ENCODE measurements around the gene IL36B. TPM values are rescaled to one million over a fixed set of nuclear protein-coding genes. Genes with fewer than 3 reads are reported as not detected.

IL36B gene
- total and polyA plus RNA-seq, 5 donors from 2014 or later = not detected

- H3K36me3 ChIP-seq (ENCODE audit: control insufficient read depth, insufficient read depth, low read length) = no peaks in the 10 kb centered on the region
- no peaks in the 10 kb centered on the region for H3K27me3 ChIP-seq (ENCODE audit: control insufficient read depth, insufficient read depth, low read length)
- peaks cover 0 to 16% (median 2%) of the 10 kb centered on the region in 7 donors for H3K9me3 Mint-ChIP-seq
- DNase-seq (no peak), ATAC-seq (ENCODE audit: low read depth in 2 of 2) (no peak)
- no peaks in the 10 kb centered on the region for H3K4me1 ChIP-seq (ENCODE audit: control insufficient read depth, insufficient read depth, low read length, poor library complexity, severe bottlenecking)
- H3K4me1 Mint-ChIP-seq = peaks cover 0 to 4% (median 0%) of the 10 kb centered on the region in 4 donors
- no peak within 1 kb of the TSS for H3K4me3 ChIP-seq (ENCODE audit: low read depth, low read length)
- no peak within 1 kb of the TSS for H3K27ac Mint-ChIP-seq
- H3K4me3 Mint-ChIP-seq = no peak within 1 kb of the TSS
- peaks cover 3% of the 10 kb centered on the region for H3K36me3 Mint-ChIP-seq
- peaks cover 5% of the 10 kb centered on the region for H3K27me3 Mint-ChIP-seq
- H3K9me3 ChIP-seq (ENCODE audit: control insufficient read depth in 2 of 2, low read length in 2 of 2) = peaks cover 0 to 5% of the 10 kb centered on the region in 2 experiments
- no peak within 1 kb of the TSS for H3K27ac ChIP-seq (ENCODE audit: insufficient read depth, low read length, poor library complexity, severe bottlenecking)
Measured at GRCh38 chr2:113058998-113059960, 6.6 kb upstream of the IL36B start, which contains the start of gene IL36RN. IL36RN (plus strand) TSS chr2:113059198; CDS start chr2:113059439, 241 bp downstream.

- H3K27ac ChIP-seq (ENCODE audit: insufficient read depth, low read length, poor library complexity, severe bottlenecking) = no peak overlapping the region
- no peaks in the 10 kb centered on the region for H3K27me3 ChIP-seq (ENCODE audit: control insufficient read depth, insufficient read depth, low read length)
- H3K4me3 ChIP-seq (ENCODE audit: low read depth, low read length) = no peak overlapping the region
- peaks cover 3% of the 10 kb centered on the region for H3K36me3 Mint-ChIP-seq
- no peak for ATAC-seq (ENCODE audit: low read depth in 2 of 2)
- peaks cover 0 to 4% (median 0%) of the 10 kb centered on the region in 4 donors for H3K4me1 Mint-ChIP-seq
- H3K27ac Mint-ChIP-seq = no peak overlapping the region
- peaks cover 5% of the 10 kb centered on the region for H3K27me3 Mint-ChIP-seq
- DNase-seq = no peak
- peaks cover 4 to 5% of the 10 kb centered on the region in 2 experiments for H3K9me3 ChIP-seq (ENCODE audit: control insufficient read depth in 2 of 2, low read length in 2 of 2)
- H3K9me3 Mint-ChIP-seq = peaks cover 0 to 22% (median 2%) of the 10 kb centered on the region in 7 donors
- H3K4me3 Mint-ChIP-seq = no peak overlapping the region
- H3K4me1 ChIP-seq (ENCODE audit: control insufficient read depth, insufficient read depth, low read length, poor library complexity, severe bottlenecking) = no peaks in the 10 kb centered on the region
- no peaks in the 10 kb centered on the region for H3K36me3 ChIP-seq (ENCODE audit: control insufficient read depth, insufficient read depth, low read length)
Measured at GRCh38 chr2:113058411-113058994, 5.8 kb upstream of the IL36B start.

- no peak for ATAC-seq (ENCODE audit: low read depth in 2 of 2)
- H3K36me3 Mint-ChIP-seq = peaks cover 3% of the 10 kb centered on the region
- no peak overlapping the region for H3K27ac ChIP-seq (ENCODE audit: insufficient read depth, low read length, poor library complexity, severe bottlenecking)
- H3K4me1 Mint-ChIP-seq = peaks cover 0 to 4% (median 0%) of the 10 kb centered on the region in 4 donors
- H3K4me3 Mint-ChIP-seq = no peak overlapping the region
- H3K27me3 Mint-ChIP-seq = peaks cover 9% of the 10 kb centered on the region
- no peaks in the 10 kb centered on the region for H3K4me1 ChIP-seq (ENCODE audit: control insufficient read depth, insufficient read depth, low read length, poor library complexity, severe bottlenecking)
- H3K36me3 ChIP-seq (ENCODE audit: control insufficient read depth, insufficient read depth, low read length) = no peaks in the 10 kb centered on the region
- H3K27ac Mint-ChIP-seq = no peak overlapping the region
- H3K4me3 ChIP-seq (ENCODE audit: low read depth, low read length) = no peak overlapping the region
- peaks cover 4 to 5% of the 10 kb centered on the region in 2 experiments for H3K9me3 ChIP-seq (ENCODE audit: control insufficient read depth in 2 of 2, low read length in 2 of 2)
- no peaks in the 10 kb centered on the region for H3K27me3 ChIP-seq (ENCODE audit: control insufficient read depth, insufficient read depth, low read length)
- DNase-seq = no peak
- H3K9me3 Mint-ChIP-seq = peaks cover 0 to 22% (median 2%) of the 10 kb centered on the region in 7 donors
Measured at GRCh38 chr2:113057117-113057516, 4.5 kb upstream of the IL36B start.

GRCh38 chr2:113056521-113056920 lies 3.9 kb upstream of the IL36B start:
- Mint-ChIP-seq H3K36me3 (peaks cover 3% of the 10 kb centered on the region), H3K27ac (no peak overlapping the region), H3K4me1 (peaks cover 0 to 3% (median 0%) of the 10 kb centered on the region in 4 donors), H3K27me3 (peaks cover 9% of the 10 kb centered on the region), H3K9me3 (peaks cover 0 to 22% (median 2%) of the 10 kb centered on the region in 7 donors), H3K4me3 (no peak overlapping the region)
- H3K9me3 ChIP-seq (ENCODE audit: control insufficient read depth in 2 of 2, low read length in 2 of 2) = peaks cover 4 to 5% of the 10 kb centered on the region in 2 experiments
- no peaks in the 10 kb centered on the region for H3K4me1 ChIP-seq (ENCODE audit: control insufficient read depth, insufficient read depth, low read length, poor library complexity, severe bottlenecking)
- no peak overlapping the region for H3K4me3 ChIP-seq (ENCODE audit: low read depth, low read length)
- H3K27ac ChIP-seq (ENCODE audit: insufficient read depth, low read length, poor library complexity, severe bottlenecking) = no peak overlapping the region
- H3K36me3 ChIP-seq (ENCODE audit: control insufficient read depth, insufficient read depth, low read length) = no peaks in the 10 kb centered on the region
- DNase-seq = no peak
- no peak for ATAC-seq (ENCODE audit: low read depth in 2 of 2)
- H3K27me3 ChIP-seq (ENCODE audit: control insufficient read depth, insufficient read depth, low read length) = no peaks in the 10 kb centered on the region

GRCh38 chr2:113054066-113054465 lies 1.4 kb upstream of the IL36B start:
- peaks cover 3% of the 10 kb centered on the region for H3K36me3 Mint-ChIP-seq
- Histone ChIP-seq H3K36me3 (ENCODE audit: control insufficient read depth, insufficient read depth, low read length) (no peaks in the 10 kb centered on the region), H3K9me3 (ENCODE audit: control insufficient read depth in 2 of 2, low read length in 2 of 2) (peaks cover 4 to 5% of the 10 kb centered on the region in 2 experiments), H3K27me3 (ENCODE audit: control insufficient read depth, insufficient read depth, low read length) (no peaks in the 10 kb centered on the region), H3K4me1 (ENCODE audit: control insufficient read depth, insufficient read depth, low read length, poor library complexity, severe bottlenecking) (no peaks in the 10 kb centered on the region), H3K4me3 (ENCODE audit: low read depth, low read length) (no peak overlapping the region), H3K27ac (ENCODE audit: insufficient read depth, low read length, poor library complexity, severe bottlenecking) (no peak overlapping the region)
- no peak overlapping the region for H3K4me3 Mint-ChIP-seq
- peaks cover 16% of the 10 kb centered on the region for H3K27me3 Mint-ChIP-seq
- H3K9me3 Mint-ChIP-seq = peaks cover 0 to 22% (median 2%) of the 10 kb centered on the region in 7 donors
- no peak for ATAC-seq (ENCODE audit: low read depth in 2 of 2)
- no peak overlapping the region for H3K27ac Mint-ChIP-seq
- no peaks in the 10 kb centered on the region for H3K4me1 Mint-ChIP-seq
- DNase-seq = no peak

GRCh38 chr2:113053666-113054065 lies 999 bp upstream of the IL36B start:
- peaks cover 3% of the 10 kb centered on the region for H3K36me3 Mint-ChIP-seq
- H3K4me1 Mint-ChIP-seq = no peaks in the 10 kb centered on the region
- ATAC-seq (ENCODE audit: low read depth in 2 of 2) (no peak), DNase-seq (no peak)
- Histone ChIP-seq H3K27me3 (ENCODE audit: control insufficient read depth, insufficient read depth, low read length) (no peaks in the 10 kb centered on the region), H3K9me3 (ENCODE audit: control insufficient read depth in 2 of 2, low read length in 2 of 2) (peaks cover 4 to 5% of the 10 kb centered on the region in 2 experiments), H3K27ac (ENCODE audit: insufficient read depth, low read length, poor library complexity, severe bottlenecking) (no peak overlapping the region), H3K36me3 (ENCODE audit: control insufficient read depth, insufficient read depth, low read length) (no peaks in the 10 kb centered on the region), H3K4me1 (ENCODE audit: control insufficient read depth, insufficient read depth, low read length, poor library complexity, severe bottlenecking) (no peaks in the 10 kb centered on the region), H3K4me3 (ENCODE audit: low read depth, low read length) (no peak overlapping the region)
- H3K9me3 Mint-ChIP-seq = peaks cover 0 to 22% (median 2%) of the 10 kb centered on the region in 7 donors
- H3K4me3 Mint-ChIP-seq = peak overlapping the region in 1 of 4 donors; percentile 89
- no peak overlapping the region for H3K27ac Mint-ChIP-seq
- peaks cover 19% of the 10 kb centered on the region for H3K27me3 Mint-ChIP-seq

GRCh38 chr2:113050921-113051895 lies 1.5 kb downstream of the IL36B start:
- H3K27ac Mint-ChIP-seq = no peak overlapping the region
- peaks cover 4% of the 10 kb centered on the region for H3K27me3 ChIP-seq (ENCODE audit: control insufficient read depth, insufficient read depth, low read length)

More at GRCh38 chr2:113050921-113051895, 1.5 kb downstream of the IL36B start:
- Mint-ChIP-seq H3K36me3 (peaks cover under 1% of the 10 kb centered on the region), H3K27me3 (peaks cover 34% of the 10 kb centered on the region), H3K4me1 (no peaks in the 10 kb centered on the region), H3K9me3 (peaks cover 0 to 20% (median 3%) of the 10 kb centered on the region in 7 donors), H3K4me3 (no peak overlapping the region)
- no peak overlapping the region for H3K4me3 ChIP-seq (ENCODE audit: low read depth, low read length)
- H3K4me1 ChIP-seq (ENCODE audit: control insufficient read depth, insufficient read depth, low read length, poor library complexity, severe bottlenecking) = no peaks in the 10 kb centered on the region
- no peak overlapping the region for H3K27ac ChIP-seq (ENCODE audit: insufficient read depth, low read length, poor library complexity, severe bottlenecking)
- H3K36me3 ChIP-seq (ENCODE audit: control insufficient read depth, insufficient read depth, low read length) = no peaks in the 10 kb centered on the region
- DNase-seq = no peak
- peaks cover 4 to 5% of the 10 kb centered on the region in 2 experiments for H3K9me3 ChIP-seq (ENCODE audit: control insufficient read depth in 2 of 2, low read length in 2 of 2)
- ATAC-seq (ENCODE audit: low read depth in 2 of 2) = no peak

Measured in CD4-positive, CD25-positive, alpha-beta regulatory T cell (primary cell).